Naive thymus-derived CD8-positive, alpha-beta T cell (primary cell): Measurements from ENCODE around the gene IVNS1ABP. TPM values are rescaled to one million over a fixed set of nuclear protein-coding genes. Genes with fewer than 3 reads are reported as not detected.

ENCODE experiments used
- ATAC-seq, 2 donors: fragments of 150-1000 bp; cut with Tn5 transposase in 1 of 2; sonication (Bioruptor Pico), chemical (Tn5 transposase) in 1 of 2; 1 replicate in 1 of 2; 2 replicates in 1 of 2; pipeline ENCODE4 v1.10.0; 2021; ENCODE audit warnings: mild to moderate bottlenecking in 2 of 2, moderate library complexity in 2 of 2
- POLR2A ChIA-PET: fragments of 350-600 bp; sonication (Branson Sonifier 250); formaldehyde crosslinking; loops from one replicate; lab custom pipeline; 2021; ENCODE audit warnings: antibody characterized with exemption; lab: Charles Lee
- DNase-seq, 10 donors: peaks; one replicate each; pipeline versions ENCODE4 v3.0.0 to v3.0.0-alpha.2; 2020 to 2022
- H3K27ac Mint-ChIP-seq, 10 donors: one replicate each; pipeline ENCODE4 v1.8.0; 2020 to 2022; ENCODE audit warnings: mild to moderate bottlenecking in 10 of 10, mixed read lengths in 10 of 10, moderate library complexity in 4 of 10, inconsistent platforms in 1 of 10
- H3K27me3 Mint-ChIP-seq, 5 donors: one replicate each; pipeline ENCODE4 v1.8.0; 2021 to 2022; ENCODE audit warnings: mixed read lengths in 5 of 5
- H3K36me3 Mint-ChIP-seq, 3 donors: one replicate each; pipeline ENCODE4 v1.8.0; 2020 to 2022; ENCODE audit warnings: mixed read lengths in 3 of 3, mild to moderate bottlenecking in 2 of 3, inconsistent platforms in 1 of 3
- H3K4me1 Mint-ChIP-seq, 4 donors: one replicate each; pipeline ENCODE4 v1.8.0; 2021 to 2022; ENCODE audit warnings: mixed read lengths in 4 of 4
- H3K4me3 Mint-ChIP-seq, 10 donors: one replicate each; pipeline ENCODE4 v1.8.0; 2020 to 2022; ENCODE audit warnings: mild to moderate bottlenecking in 10 of 10, mixed read lengths in 10 of 10, moderate library complexity in 6 of 10, inconsistent platforms in 1 of 10
- H3K9me3 Mint-ChIP-seq, 9 donors: one replicate each; pipeline ENCODE4 v1.8.0; 2020 to 2022; ENCODE audit warnings: mixed read lengths in 9 of 9, mild to moderate bottlenecking in 3 of 9, inconsistent platforms in 1 of 9, moderate library complexity in 1 of 9
- polyA plus RNA-seq, 3 donors: library from polyadenylated mRNA; unstranded; fragments of 300-500 nt; fragmentation: Illumina TruSeq; gene quantifications; one replicate each; pipeline ENCODE4 v1.2.3, GENCODE V29; 2021
- total RNA-seq, 8 experiments: library from RNA in 2 of 8; stranded (reverse) in 2 of 8; gene quantifications; one replicate each; pipeline ENCODE4 v1.2.3 and lab custom pipeline; 2021 to 2026

The IVNS1ABP gene
- total and polyA plus RNA-seq, 5 experiments from 2014 or later = 44.8 to 164 (median 55.1) TPM

GRCh38 chr1:185348296-185348695 lies 31.3 kb upstream of the IVNS1ABP start:
- ATAC-seq (no peak), DNase-seq (no peak)
- POLR2A ChIA-PET = interaction anchor here (1.1 kb wide), 1 partner anchor 12 kb away, joined by 4 read pairs; no protein-coding TSS in a partner anchor
- Mint-ChIP-seq H3K4me3 (no peak overlapping the region), H3K4me1 (peaks cover 6 to 25% (median 17%) of the 10 kb centered on the region in 4 donors), H3K9me3 (no peaks in the 10 kb centered on the region), H3K27me3 (no peaks in the 10 kb centered on the region), H3K27ac (peak overlapping the region in 1 of 10 donors; percentile 3), H3K36me3 (no peaks in the 10 kb centered on the region)

GRCh38 chr1:185345913-185346720 lies 29.1 kb upstream of the IVNS1ABP start:
- H3K27ac Mint-ChIP-seq = peak overlapping the region in 2 of 10 donors; percentile 5 to 58
- ATAC-seq = peak in 1 of 2 donors; percentile 44
- no peaks in the 10 kb centered on the region for H3K9me3 Mint-ChIP-seq
- no peaks in the 10 kb centered on the region for H3K27me3 Mint-ChIP-seq
- POLR2A ChIA-PET = no interaction called here
- peak overlapping the region in 1 of 10 donors; percentile 21 for H3K4me3 Mint-ChIP-seq
- DNase-seq = no peak
- H3K4me1 Mint-ChIP-seq = peaks cover 6 to 29% (median 23%) of the 10 kb centered on the region in 4 donors
- no peaks in the 10 kb centered on the region for H3K36me3 Mint-ChIP-seq

- Mint-ChIP-seq H3K4me1 (peaks cover 20 to 50% (median 37%) of the 10 kb centered on the region in 4 donors), H3K27ac (peak overlapping the region in 1 of 10 donors; percentile 51), H3K9me3 (no peaks in the 10 kb centered on the region), H3K4me3 (no peak overlapping the region), H3K27me3 (no peaks in the 10 kb centered on the region), H3K36me3 (no peaks in the 10 kb centered on the region)
- no peak for DNase-seq
- POLR2A ChIA-PET = no interaction called here
- no peak for ATAC-seq
Measured at GRCh38 chr1:185343306-185343705, 26.3 kb upstream of the IVNS1ABP start.

GRCh38 chr1:185342672-185343259 lies 25.7 kb upstream of the IVNS1ABP start:
- peaks cover 20 to 56% (median 40%) of the 10 kb centered on the region in 4 donors for H3K4me1 Mint-ChIP-seq
- H3K27me3 Mint-ChIP-seq = no peaks in the 10 kb centered on the region
- no peaks in the 10 kb centered on the region for H3K36me3 Mint-ChIP-seq
- peak overlapping the region in 1 of 10 donors; percentile 31 for H3K27ac Mint-ChIP-seq
- H3K9me3 Mint-ChIP-seq = no peaks in the 10 kb centered on the region
- ATAC-seq (no peak), DNase-seq (no peak)
- no peak overlapping the region for H3K4me3 Mint-ChIP-seq
- POLR2A ChIA-PET = interaction anchor here (1.3 kb wide), 1 partner anchor 224 kb away, joined by 3 read pairs; no protein-coding TSS in a partner anchor

- DNase-seq (no peak), ATAC-seq (no peak)
- Mint-ChIP-seq H3K27ac (peak overlapping the region in 2 of 10 donors; percentile 21 to 63), H3K9me3 (no peaks in the 10 kb centered on the region), H3K4me3 (no peak overlapping the region), H3K27me3 (no peaks in the 10 kb centered on the region), H3K4me1 (peaks cover 24 to 59% (median 46%) of the 10 kb centered on the region in 4 donors), H3K36me3 (no peaks in the 10 kb centered on the region)
- POLR2A ChIA-PET = interaction anchor here (1.3 to 2.0 kb wide), 2 partner anchors 24 to 225 kb away, joined by 3 to 6 read pairs; no protein-coding TSS in a partner anchor
Measured at GRCh38 chr1:185342017-185342416, 25.0 kb upstream of the IVNS1ABP start.

GRCh38 chr1:185341196-185341781 lies 24.2 kb upstream of the IVNS1ABP start:
- Mint-ChIP-seq H3K4me3 (peak overlapping the region in 2 of 10 donors; percentile 19 to 22), H3K9me3 (no peaks in the 10 kb centered on the region), H3K4me1 (peaks cover 24 to 57% (median 43%) of the 10 kb centered on the region in 4 donors), H3K36me3 (no peaks in the 10 kb centered on the region), H3K27ac (peak overlapping the region in 4 of 10 donors; percentile 21 to 79 (median 43)), H3K27me3 (no peaks in the 10 kb centered on the region)
- ATAC-seq (no peak), DNase-seq (no peak)
- POLR2A ChIA-PET = interaction anchor here (0.6 to 2.0 kb wide), 3 partner anchors 18 to 226 kb away, joined by 3 to 6 read pairs (median 4); no protein-coding TSS in a partner anchor

- Mint-ChIP-seq H3K27me3 (no peaks in the 10 kb centered on the region), H3K4me3 (peak overlapping the region; percentile 10 to 77 (median 66)), H3K9me3 (no peaks in the 10 kb centered on the region), H3K4me1 (peaks cover 18 to 44% (median 34%) of the 10 kb centered on the region in 4 donors), H3K27ac (peak overlapping the region; percentile 73 to 90 (median 82)), H3K36me3 (no peaks in the 10 kb centered on the region)
- DNase-seq = peak in 7 of 10 donors; percentile 20 to 68 (median 50)
- ATAC-seq = peak; percentile 88 to 94
- POLR2A ChIA-PET = interaction anchor here (0.5 to 1.9 kb wide), 7 partner anchors 20 to 307 kb away, joined by 3 to 23 read pairs (median 3); partner anchors contain the start of genes IVNS1ABP, SWT1 and TRMT1L
Measured at GRCh38 chr1:185338719-185339622, 21.9 kb upstream of the IVNS1ABP start.

- DNase-seq (no peak), ATAC-seq (no peak)
- Mint-ChIP-seq H3K4me3 (no peak overlapping the region), H3K4me1 (peaks cover 18 to 44% (median 34%) of the 10 kb centered on the region in 4 donors), H3K9me3 (no peaks in the 10 kb centered on the region), H3K36me3 (no peaks in the 10 kb centered on the region), H3K27ac (peak overlapping the region in 9 of 10 donors; percentile 31 to 83 (median 40)), H3K27me3 (no peaks in the 10 kb centered on the region)
- POLR2A ChIA-PET = interaction anchor here (0.8 kb wide), 1 partner anchor 20 kb away, joined by 3 read pairs; the partner anchor contains the start of gene IVNS1ABP
Measured at GRCh38 chr1:185337246-185337645, 20.2 kb upstream of the IVNS1ABP start.

- peaks cover 10 to 25% (median 17%) of the 10 kb centered on the region in 4 donors for H3K4me1 Mint-ChIP-seq
- no peaks in the 10 kb centered on the region for H3K27me3 Mint-ChIP-seq
- no peaks in the 10 kb centered on the region for H3K9me3 Mint-ChIP-seq
- POLR2A ChIA-PET = no interaction called here
- no peak overlapping the region for H3K4me3 Mint-ChIP-seq
- ATAC-seq (no peak), DNase-seq (no peak)
- H3K27ac Mint-ChIP-seq = no peak overlapping the region
- H3K36me3 Mint-ChIP-seq = no peaks in the 10 kb centered on the region
Measured at GRCh38 chr1:185334182-185334581, 17.1 kb upstream of the IVNS1ABP start.

- no peaks in the 10 kb centered on the region for H3K36me3 Mint-ChIP-seq
- no peaks in the 10 kb centered on the region for H3K4me1 Mint-ChIP-seq
- peaks cover 0 to 2% (median 0%) of the 10 kb centered on the region in 9 donors for H3K9me3 Mint-ChIP-seq
- no peak for DNase-seq
- POLR2A ChIA-PET = interaction anchor here (0.9 to 1.8 kb wide), 2 partner anchors 10 to 11 kb away, joined by 3 to 5 read pairs; partner anchors contain the start of gene IVNS1ABP
- H3K27ac Mint-ChIP-seq = no peak overlapping the region
- H3K4me3 Mint-ChIP-seq = no peak overlapping the region
- no peaks in the 10 kb centered on the region for H3K27me3 Mint-ChIP-seq
- no peak for ATAC-seq
Measured at GRCh38 chr1:185328255-185328654, 11.2 kb upstream of the IVNS1ABP start.

GRCh38 chr1:185325413-185325812 lies 8.4 kb upstream of the IVNS1ABP start:
- Mint-ChIP-seq H3K36me3 (no peaks in the 10 kb centered on the region), H3K9me3 (peaks cover 0 to 2% (median 0%) of the 10 kb centered on the region in 9 donors), H3K27ac (no peak overlapping the region), H3K27me3 (no peaks in the 10 kb centered on the region), H3K4me3 (no peak overlapping the region), H3K4me1 (no peaks in the 10 kb centered on the region)
- no peak for ATAC-seq
- POLR2A ChIA-PET = no interaction called here
- DNase-seq = no peak
